ENCODE results near the gene EBNA1BP2. TPM values are rescaled to one million over a fixed set of nuclear protein-coding genes. Genes with fewer than 3 reads are reported as not detected.
"Not testable (repeated sequence)": the region's sequence is repeated elsewhere in the genome, so short reads cannot be mapped to it uniquely, and the experiment has no call there.

EBNA1BP2 gene
- total RNA-seq, 4 donors from 2014 or later = 15.4 to 42.4 (median 29.6) TPM

DNA sequence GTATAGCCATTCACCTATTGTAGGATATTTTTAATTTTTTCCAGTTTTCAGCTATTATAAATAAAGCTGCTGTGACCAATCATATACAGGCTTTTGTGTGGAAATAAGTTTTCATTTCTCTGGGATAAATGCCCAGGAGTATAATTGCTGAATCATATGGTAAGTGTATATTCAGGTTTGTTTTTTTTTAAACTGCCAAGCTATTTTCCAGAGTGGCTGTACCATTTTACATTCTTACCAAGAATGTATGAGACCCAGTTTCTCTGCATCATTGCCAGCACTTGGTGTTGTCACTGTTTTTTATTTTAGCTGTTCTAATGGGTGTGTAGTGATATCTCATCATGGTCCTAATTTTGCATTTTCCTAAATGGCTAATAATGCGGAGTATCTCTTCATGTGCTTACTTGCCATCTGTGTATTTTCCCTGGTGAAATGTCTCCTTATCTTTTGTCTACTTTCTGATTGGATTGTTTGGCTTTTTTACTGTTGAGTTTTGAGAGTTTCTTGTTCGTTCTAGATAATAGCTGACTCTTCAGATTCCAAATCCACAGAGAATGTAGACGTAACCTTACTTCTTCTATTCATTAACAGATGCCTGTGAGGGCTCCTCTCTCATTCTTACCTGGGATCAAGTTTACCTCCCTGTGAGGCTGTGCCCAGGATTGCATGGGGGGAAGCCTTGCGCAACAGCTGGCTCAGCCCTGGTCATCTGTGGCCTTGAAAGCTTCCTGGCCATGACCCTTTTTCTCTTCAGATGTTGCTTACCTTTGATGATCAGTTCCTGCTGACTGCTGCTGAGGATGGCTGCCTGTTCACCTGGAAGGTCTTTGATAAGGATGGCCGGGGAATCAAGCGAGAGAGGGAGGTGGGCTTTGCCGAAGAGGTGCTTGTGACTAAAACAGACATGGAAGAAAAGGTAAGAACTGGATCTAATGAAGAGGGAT lies 42.7 kb upstream of the EBNA1BP2 start:
- no peak overlapping the region for H3K27ac ChIP-seq
- H3K4me1 ChIP-seq = no peaks in the 10 kb centered on the region
- TF ChIP-seq POLR2A (IDR thresholded peaks at IDR 0.05) = no peak
- TF ChIP-seq, protein P1, sequence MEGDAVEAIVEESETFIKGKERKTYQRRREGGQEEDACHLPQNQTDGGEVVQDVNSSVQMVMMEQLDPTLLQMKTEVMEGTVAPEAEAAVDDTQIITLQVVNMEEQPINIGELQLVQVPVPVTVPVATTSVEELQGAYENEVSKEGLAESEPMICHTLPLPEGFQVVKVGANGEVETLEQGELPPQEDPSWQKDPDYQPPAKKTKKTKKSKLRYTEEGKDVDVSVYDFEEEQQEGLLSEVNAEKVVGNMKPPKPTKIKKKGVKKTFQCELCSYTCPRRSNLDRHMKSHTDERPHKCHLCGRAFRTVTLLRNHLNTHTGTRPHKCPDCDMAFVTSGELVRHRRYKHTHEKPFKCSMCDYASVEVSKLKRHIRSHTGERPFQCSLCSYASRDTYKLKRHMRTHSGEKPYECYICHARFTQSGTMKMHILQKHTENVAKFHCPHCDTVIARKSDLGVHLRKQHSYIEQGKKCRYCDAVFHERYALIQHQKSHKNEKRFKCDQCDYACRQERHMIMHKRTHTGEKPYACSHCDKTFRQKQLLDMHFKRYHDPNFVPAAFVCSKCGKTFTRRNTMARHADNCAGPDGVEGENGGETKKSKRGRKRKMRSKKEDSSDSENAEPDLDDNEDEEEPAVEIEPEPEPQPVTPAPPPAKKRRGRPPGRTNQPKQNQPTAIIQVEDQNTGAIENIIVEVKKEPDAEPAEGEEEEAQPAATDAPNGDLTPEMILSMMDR (IDR thresholded peaks at IDR 0.05) = no peak
- no peaks in the 10 kb centered on the region for H3K27me3 ChIP-seq
- no peak for DNase-seq
- H3K36me3 ChIP-seq = no peaks in the 10 kb centered on the region
- H3K4me3 ChIP-seq = no peak overlapping the region
- intact Hi-C loops (cut with DNase I; ENCODE audit: low total_unique reads) = no loop called here
- H3K9me3 ChIP-seq = no peaks in the 10 kb centered on the region

DNA sequence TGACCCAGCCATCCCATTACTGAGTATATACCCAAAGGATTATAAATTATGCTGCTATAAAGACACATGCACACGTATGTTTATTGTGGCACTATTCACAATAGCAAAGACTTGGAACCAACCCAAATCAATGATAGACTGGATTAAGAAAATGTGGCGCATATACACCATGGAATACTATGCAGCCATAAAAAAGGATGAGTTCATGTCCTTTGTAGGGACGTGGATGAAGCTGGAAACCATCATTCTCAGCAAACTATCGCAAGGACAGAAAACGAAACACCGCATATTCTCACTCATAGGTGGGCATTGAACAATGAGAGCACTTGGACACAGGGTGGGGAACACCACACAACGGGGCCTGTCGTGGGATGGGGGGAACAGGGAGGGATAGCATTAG lies 36.2 kb upstream of the EBNA1BP2 start:
- H3K27ac ChIP-seq; H3K4me3 ChIP-seq; H3K4me1 ChIP-seq; H3K27me3 ChIP-seq; DNase-seq; H3K36me3 ChIP-seq; intact Hi-C loops (cut with DNase I; ENCODE audit: low total_unique reads); H3K9me3 ChIP-seq: not testable (repeated sequence)

DNA sequence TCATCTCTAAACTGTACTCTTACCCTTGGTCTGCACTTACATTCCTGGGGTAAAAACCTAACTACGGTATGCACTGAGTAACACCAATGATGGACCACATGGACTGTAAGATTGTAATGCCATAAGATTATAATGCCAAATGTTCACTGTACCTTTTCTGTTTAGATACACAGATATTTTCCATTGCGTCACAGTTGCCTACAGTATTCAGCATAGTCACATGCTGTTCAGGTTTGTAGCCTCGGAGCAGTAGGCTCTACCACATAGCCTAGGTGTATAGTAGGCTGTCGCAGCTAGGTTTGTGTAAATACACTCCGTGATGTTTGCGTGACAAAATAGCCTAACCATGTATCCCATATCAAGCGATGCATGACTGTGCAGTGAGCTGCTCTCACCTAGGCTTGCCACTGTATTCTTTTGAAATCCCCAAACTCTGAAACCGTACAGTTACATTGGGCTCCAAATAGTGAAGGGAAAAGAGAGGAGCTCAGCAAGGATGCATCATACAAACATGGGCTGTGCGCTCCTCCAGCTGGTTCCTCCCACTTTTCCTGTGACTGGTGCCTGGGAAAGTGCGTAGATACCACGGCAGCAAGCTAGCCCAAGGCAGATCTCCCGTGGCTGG lies 35.3 kb upstream of the EBNA1BP2 start:
- Histone ChIP-seq H3K9me3 (no peaks in the 10 kb centered on the region), H3K27ac (no peak overlapping the region), H3K4me1 (peaks cover 0 to 7% of the 10 kb centered on the region in 2 donors), H3K4me3 (no peak overlapping the region), H3K27me3 (no peaks in the 10 kb centered on the region), H3K36me3 (no peaks in the 10 kb centered on the region)
- intact Hi-C loops (cut with DNase I; ENCODE audit: low total_unique reads) = no loop called here
- TF ChIP-seq POLR2A (IDR thresholded peaks at IDR 0.05) = no peak
- TF ChIP-seq, protein P1 (IDR thresholded peaks at IDR 0.05) = no peak
- DNase-seq = no peak

DNA sequence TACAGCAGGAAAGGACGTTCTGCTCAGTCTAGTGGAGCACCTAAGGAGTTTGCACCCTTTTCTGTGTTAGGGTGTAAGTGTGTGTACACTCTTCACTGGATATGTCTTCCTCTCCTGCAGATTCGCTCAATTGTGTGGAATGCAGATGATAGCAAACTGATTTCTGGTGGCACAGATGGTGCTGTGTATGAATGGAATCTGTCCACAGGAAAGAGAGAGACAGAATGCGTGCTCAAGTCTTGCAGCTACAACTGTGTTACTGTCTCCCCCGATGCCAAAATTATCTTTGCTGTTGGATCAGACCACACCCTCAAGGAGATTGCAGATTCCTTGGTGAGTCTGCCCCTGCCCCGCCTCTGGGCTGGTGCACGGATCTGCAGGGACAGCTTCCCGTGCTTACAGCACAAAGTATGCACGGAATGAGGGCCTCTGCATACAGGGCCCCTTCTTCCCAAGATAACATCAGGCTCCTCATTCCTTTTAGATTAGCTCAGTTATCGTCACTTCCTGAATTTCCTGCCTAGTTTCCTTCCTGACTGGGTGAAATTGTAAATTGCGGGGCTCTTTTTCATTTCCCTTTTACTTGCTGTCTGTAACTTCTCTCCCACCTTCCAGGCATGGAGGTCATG lies 34.6 kb upstream of the EBNA1BP2 start:
- no peak for DNase-seq
- TF ChIP-seq, protein P1 (IDR thresholded peaks at IDR 0.05) = no peak
- TF ChIP-seq POLR2A (IDR thresholded peaks at IDR 0.05) = no peak
- H3K36me3 ChIP-seq = no peaks in the 10 kb centered on the region
- H3K27me3 ChIP-seq = no peaks in the 10 kb centered on the region
- H3K27ac ChIP-seq = no peak overlapping the region
- intact Hi-C loops (cut with DNase I; ENCODE audit: low total_unique reads) = no loop called here
- H3K4me1 ChIP-seq = peaks cover 0 to 7% of the 10 kb centered on the region in 2 donors
- no peaks in the 10 kb centered on the region for H3K9me3 ChIP-seq
- H3K4me3 ChIP-seq = no peak overlapping the region

DNA sequence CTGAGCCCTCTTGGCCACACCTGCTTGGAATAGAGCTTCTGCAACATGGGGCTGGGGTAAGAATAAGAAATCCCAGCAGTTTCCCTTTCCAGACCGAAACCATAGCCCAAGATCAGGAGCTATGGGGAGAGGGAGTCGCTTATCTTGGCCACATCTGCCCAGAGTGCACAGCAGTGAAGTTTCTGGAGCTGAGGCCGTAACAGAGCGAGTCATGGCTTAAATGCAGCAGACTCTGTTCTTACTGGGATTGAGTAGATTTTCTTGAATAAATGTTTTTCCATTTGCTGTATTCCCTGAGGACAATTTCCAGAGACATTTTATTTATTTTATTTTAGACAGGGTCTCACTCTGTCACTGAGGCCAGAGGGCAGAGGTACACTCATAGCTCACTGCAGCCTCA lies 33.6 kb upstream of the EBNA1BP2 start:
- no peak for DNase-seq
- H3K36me3 ChIP-seq = no peaks in the 10 kb centered on the region
- H3K4me1 ChIP-seq = peaks cover 0 to 7% of the 10 kb centered on the region in 2 donors
- no peaks in the 10 kb centered on the region for H3K27me3 ChIP-seq
- no peak overlapping the region for H3K27ac ChIP-seq
- intact Hi-C loops (cut with DNase I; ENCODE audit: low total_unique reads) = no loop called here
- H3K4me3 ChIP-seq = no peak overlapping the region
- TF ChIP-seq POLR2A (IDR thresholded peaks at IDR 0.05) = no peak
- TF ChIP-seq, protein P1 (IDR thresholded peaks at IDR 0.05) = no peak
- H3K9me3 ChIP-seq = no peaks in the 10 kb centered on the region

All from uterus (tissue), 4 donors.